ENCODE data around the gene TRIM65.

DNA sequence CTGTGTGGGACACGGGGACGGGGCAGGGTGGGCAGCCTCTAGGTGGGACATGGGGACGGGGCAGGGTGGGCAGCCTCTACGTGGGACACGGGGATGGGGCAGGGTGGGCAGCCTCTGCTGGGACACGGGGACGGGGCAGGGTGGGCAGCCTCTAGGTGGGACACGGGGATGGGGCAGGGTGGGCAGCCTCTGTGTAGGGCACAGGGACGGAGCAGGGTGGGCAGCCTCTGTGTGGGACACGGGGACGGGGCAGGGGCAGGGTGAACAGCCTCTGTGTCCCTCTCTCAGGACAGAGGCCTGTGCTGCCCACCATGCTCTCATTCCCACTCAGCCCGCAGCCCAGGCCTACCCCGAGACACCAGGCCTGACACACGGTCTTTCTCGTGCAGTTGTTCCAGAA is 24.8 kb upstream of the TRIM65 start:
- TF ChIP-seq, protein P1, sequence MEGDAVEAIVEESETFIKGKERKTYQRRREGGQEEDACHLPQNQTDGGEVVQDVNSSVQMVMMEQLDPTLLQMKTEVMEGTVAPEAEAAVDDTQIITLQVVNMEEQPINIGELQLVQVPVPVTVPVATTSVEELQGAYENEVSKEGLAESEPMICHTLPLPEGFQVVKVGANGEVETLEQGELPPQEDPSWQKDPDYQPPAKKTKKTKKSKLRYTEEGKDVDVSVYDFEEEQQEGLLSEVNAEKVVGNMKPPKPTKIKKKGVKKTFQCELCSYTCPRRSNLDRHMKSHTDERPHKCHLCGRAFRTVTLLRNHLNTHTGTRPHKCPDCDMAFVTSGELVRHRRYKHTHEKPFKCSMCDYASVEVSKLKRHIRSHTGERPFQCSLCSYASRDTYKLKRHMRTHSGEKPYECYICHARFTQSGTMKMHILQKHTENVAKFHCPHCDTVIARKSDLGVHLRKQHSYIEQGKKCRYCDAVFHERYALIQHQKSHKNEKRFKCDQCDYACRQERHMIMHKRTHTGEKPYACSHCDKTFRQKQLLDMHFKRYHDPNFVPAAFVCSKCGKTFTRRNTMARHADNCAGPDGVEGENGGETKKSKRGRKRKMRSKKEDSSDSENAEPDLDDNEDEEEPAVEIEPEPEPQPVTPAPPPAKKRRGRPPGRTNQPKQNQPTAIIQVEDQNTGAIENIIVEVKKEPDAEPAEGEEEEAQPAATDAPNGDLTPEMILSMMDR (IDR thresholded peaks at IDR 0.05; ENCODE audit: insufficient read depth, low read length, poor library complexity, severe bottlenecking) = no peak
- no peak for TF ChIP-seq EZH2phosphoT487 (conservative IDR thresholded peaks at IDR 0.05; ENCODE audit: low read length)
